Natural killer cell (primary cell): ENCODE measurements around the gene ARL15. TPM values are rescaled to one million over a fixed set of nuclear protein-coding genes. Genes with fewer than 3 reads are reported as not detected.

Source experiments
- ATAC-seq, 3 donors: fragments of 150-1000 bp in 2 of 3; fragments of 200-7000 bp in 1 of 3; cut with Tn5 transposase; 1 replicate in 1 of 3; 2 replicates in 2 of 3; pipeline ENCODE4 v1.10.0; 2021; ENCODE audit warnings: mild to moderate bottlenecking in 2 of 3, moderate library complexity in 2 of 3
- DNase-seq, 2 donors: peaks; one replicate each; pipeline versions ENCODE4 v3.0.0 to v3.0.0-alpha.2; 2013 to 2021; ENCODE audit warnings: mixed read lengths in 1 of 2
- H3K27ac ChIP-seq: one replicate; pipeline ENCODE4 v1.5.1; 2013; ENCODE audit warnings: mild to moderate bottlenecking, low read length
- H3K27me3 ChIP-seq: one replicate; pipeline ENCODE4 v1.6.1; 2013; ENCODE audit warnings: low read length; ENCODE audit not compliant: control insufficient read depth, insufficient read depth
- H3K36me3 ChIP-seq: one replicate; pipeline ENCODE4 v1.6.1; 2013; ENCODE audit warnings: low read length; ENCODE audit not compliant: control insufficient read depth, insufficient read depth
- H3K4me1 ChIP-seq: one replicate; pipeline ENCODE4 v1.6.1; 2013; ENCODE audit warnings: low read length; ENCODE audit not compliant: control insufficient read depth, insufficient read depth
- H3K4me3 ChIP-seq: one replicate; pipeline ENCODE4 v1.5.1; 2013; ENCODE audit warnings: low read length
- H3K9me3 ChIP-seq: one replicate; pipeline ENCODE4 v1.6.1; 2013; ENCODE audit warnings: low read length; ENCODE audit not compliant: control insufficient read depth, insufficient read depth
- H3K27ac Mint-ChIP-seq, 2 donors: one replicate each; pipeline ENCODE4 v1.8.0; 2022; ENCODE audit warnings: mild to moderate bottlenecking in 2 of 2, mixed read lengths in 2 of 2, moderate library complexity in 1 of 2
- H3K27me3 Mint-ChIP-seq, 2 donors: one replicate each; pipeline ENCODE4 v1.8.0; 2022; ENCODE audit warnings: low read depth in 2 of 2, mixed read lengths in 2 of 2
- H3K36me3 Mint-ChIP-seq: one replicate; pipeline ENCODE4 v1.8.0; 2022; ENCODE audit warnings: mixed read lengths
- H3K4me1 Mint-ChIP-seq, 2 donors: one replicate each; pipeline ENCODE4 v1.8.0; 2022; ENCODE audit warnings: mixed read lengths in 2 of 2
- H3K4me3 Mint-ChIP-seq: one replicate; pipeline ENCODE4 v1.8.0; 2022; ENCODE audit warnings: mild to moderate bottlenecking, moderate library complexity, mixed read lengths
- H3K9me3 Mint-ChIP-seq, 2 donors: one replicate each; pipeline ENCODE4 v1.8.0; 2022; ENCODE audit warnings: mixed read lengths in 2 of 2
- CTCF ChIP-seq: fragments of 200-600 bp; IDR thresholded peaks from one replicate; pipeline ENCODE4 v1.8.0; 2022; ENCODE audit warnings: antibody characterized with exemption
- WGBS: methylation state at CpG from one replicate; pipeline ENCODE4 v1.1.7; 2013; ENCODE audit warnings: missing lambda C conversion rate; ENCODE audit not compliant: insufficient coverage; 5-methylcytosine and 5-hydroxymethylcytosine counted together
- intact Hi-C: fragments of 100-400 bp; cut with micrococcal nuclease; formaldehyde crosslinking; loops from one replicate; pipeline ENCODE4 v1.14.2; 2022
- total RNA-seq, 4 donors: library from RNA; stranded (reverse); fragments of 120-200 nt in 1 of 4; gene quantifications; one replicate each; pipeline versions ENCODE4 v1.2.3 to v1.2.4, GENCODE V29; 2013 to 2022

The ARL15 gene
- total RNA-seq, 3 donors from 2014 or later (not counting 1 experiment from before 2014, with no cell fraction given) = 28.9 to 35.1 (median 33.1) TPM

- Histone ChIP-seq H3K27me3 (no peaks in the 10 kb centered on the region), H3K4me3 (no peak overlapping the region), H3K4me1 (no peaks in the 10 kb centered on the region), H3K27ac (no peak overlapping the region), H3K9me3 (no peaks in the 10 kb centered on the region), H3K36me3 (no peaks in the 10 kb centered on the region)
- Mint-ChIP-seq H3K27me3 (no peaks in the 10 kb centered on the region), H3K4me1 (peaks cover 0 to 5% of the 10 kb centered on the region in 2 donors), H3K36me3 (no peaks in the 10 kb centered on the region), H3K27ac (no peak overlapping the region), H3K9me3 (no peaks in the 10 kb centered on the region), H3K4me3 (no peak overlapping the region)
- DNase-seq = no peak
- intact Hi-C loops = no loop called here
- 92% methylated on average over 6 of the region's 6 CpGs for WGBS
- TF ChIP-seq CTCF = no peak
- no peak for ATAC-seq
Observed at GRCh38 chr5:54007827-54008777, 302.3 kb downstream of the ARL15 start.

GRCh38 chr5:54004697-54005096, 305.7 kb downstream of the ARL15 start:
- Histone ChIP-seq H3K4me1 (no peaks in the 10 kb centered on the region), H3K27ac (no peak overlapping the region), H3K4me3 (no peak overlapping the region), H3K9me3 (no peaks in the 10 kb centered on the region), H3K36me3 (no peaks in the 10 kb centered on the region), H3K27me3 (no peaks in the 10 kb centered on the region)
- intact Hi-C loops = no loop called here
- Mint-ChIP-seq H3K27ac (no peak overlapping the region), H3K36me3 (no peaks in the 10 kb centered on the region), H3K9me3 (peaks cover 0 to 4% of the 10 kb centered on the region in 2 donors), H3K4me1 (peaks cover 6 to 11% of the 10 kb centered on the region in 2 donors), H3K27me3 (no peaks in the 10 kb centered on the region), H3K4me3 (no peak overlapping the region)
- DNase-seq (no peak), ATAC-seq (no peak)
- no peak for TF ChIP-seq CTCF
- 100% methylated on average over 3 of the region's 3 CpGs for WGBS

- H3K4me3 ChIP-seq = no peak overlapping the region
- no peaks in the 10 kb centered on the region for H3K36me3 ChIP-seq
- WGBS = 93% methylated on average over 1 of the region's 1 CpG
- Mint-ChIP-seq H3K36me3 (no peaks in the 10 kb centered on the region), H3K9me3 (peaks cover 0 to 4% of the 10 kb centered on the region in 2 donors), H3K4me3 (no peak overlapping the region), H3K4me1 (peaks cover 6 to 11% of the 10 kb centered on the region in 2 donors), H3K27ac (no peak overlapping the region), H3K27me3 (no peaks in the 10 kb centered on the region)
- H3K4me1 ChIP-seq = no peaks in the 10 kb centered on the region
- H3K27ac ChIP-seq = no peak overlapping the region
- TF ChIP-seq CTCF = no peak
- ATAC-seq = no peak
- H3K27me3 ChIP-seq = no peaks in the 10 kb centered on the region
- DNase-seq = no peak
- intact Hi-C loops = no loop called here
- no peaks in the 10 kb centered on the region for H3K9me3 ChIP-seq
Observed at GRCh38 chr5:54002779-54003178, 307.6 kb downstream of the ARL15 start.
